NCI-H1930 (cell line): ENCODE measurements around the gene CCDC102B.
"Not testable (repeated sequence)": the region's sequence is repeated elsewhere in the genome, so short reads cannot be mapped to it uniquely, and the experiment has no call there.

Source experiments
- DNase-seq, 2 experiments: peaks; one replicate each; lab custom pipeline; 2025; lab: John Stamatoyannopoulos, UW

The CCDC102B gene

DNA sequence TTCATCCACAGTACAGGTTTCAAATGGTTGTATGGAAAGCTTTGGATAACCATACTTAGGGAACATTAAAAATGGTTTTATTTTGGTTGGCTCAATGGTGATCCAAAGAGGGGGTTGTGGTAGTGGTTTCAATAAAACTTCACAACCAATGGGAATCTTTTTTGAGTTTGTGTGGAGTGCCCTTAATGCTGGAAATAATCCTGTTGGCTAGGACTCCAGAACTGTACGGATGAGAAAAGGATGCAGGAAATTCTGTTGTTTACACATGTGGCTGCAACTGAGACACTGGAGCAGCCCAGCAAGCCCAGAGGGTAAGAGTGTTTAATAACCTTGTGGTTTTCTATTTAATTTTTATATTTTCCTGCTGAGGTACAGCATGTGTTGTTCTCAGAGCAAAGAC is at the start of gene CCDC102B:
TSS of gene CCDC102B (plus strand) at position 210 of the 400 bp plus-strand sequence. CDS start 38,684 bp downstream, outside the sequence.
- DNase-seq: no peak

DNA sequence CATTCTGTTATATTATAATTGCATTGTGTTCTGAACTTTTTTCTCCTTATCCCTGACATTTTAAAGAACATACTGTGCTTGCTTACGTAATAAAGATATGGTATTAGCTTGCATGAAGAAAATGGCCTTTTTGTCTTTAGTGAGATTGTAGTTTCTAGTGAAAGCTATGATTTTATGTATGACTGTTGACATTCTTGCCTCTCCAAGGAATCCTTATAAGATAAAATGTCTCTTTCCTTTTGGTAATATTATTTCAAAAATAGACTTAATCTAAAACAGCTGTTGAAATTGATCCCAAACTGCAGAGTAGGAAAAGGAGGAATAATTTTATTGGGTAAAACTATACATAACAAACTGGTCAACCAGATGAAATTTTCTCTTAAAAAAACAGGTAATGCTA is 40.8 kb upstream of the CCDC102B start:
- DNase-seq: no peak

DNA sequence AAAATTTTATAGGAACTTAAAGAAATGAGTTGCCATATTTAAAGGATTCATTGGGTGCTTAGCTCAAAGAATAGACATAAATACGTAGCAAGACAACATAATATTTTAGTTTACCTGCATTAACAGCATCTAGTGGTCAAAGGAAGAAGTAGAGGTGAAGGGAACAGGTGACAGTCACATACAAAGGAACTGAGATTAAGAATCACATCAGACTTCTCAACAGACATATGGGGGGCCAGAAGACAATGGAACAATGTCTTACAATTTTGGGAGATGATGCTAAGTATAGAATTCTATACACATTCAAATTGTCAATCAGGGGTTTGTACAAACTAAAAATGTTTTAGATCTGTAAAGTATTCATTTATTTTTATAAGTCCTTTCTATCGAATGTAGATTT is 38.6 kb upstream of the CCDC102B start:
- DNase-seq: no peak

DNA sequence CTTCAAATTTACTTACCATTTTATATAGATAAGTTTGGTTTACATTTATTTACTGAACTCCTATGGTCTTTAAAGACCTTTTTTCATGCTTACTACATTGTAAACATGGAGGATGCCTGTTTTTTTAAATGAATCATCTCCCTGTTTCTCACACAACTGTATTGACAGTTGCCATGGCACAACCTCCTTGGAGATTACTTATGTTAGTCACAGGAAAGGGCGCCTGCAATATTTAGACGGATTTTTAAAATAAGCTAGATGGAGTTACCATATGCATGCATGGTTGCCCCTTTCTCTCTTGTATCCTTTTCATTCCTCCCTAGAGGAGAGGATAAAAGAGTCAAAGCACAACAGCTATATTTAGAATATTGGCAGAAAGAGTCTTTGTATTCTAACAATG is 34.8 kb upstream of the CCDC102B start:
- no peak for DNase-seq

DNA sequence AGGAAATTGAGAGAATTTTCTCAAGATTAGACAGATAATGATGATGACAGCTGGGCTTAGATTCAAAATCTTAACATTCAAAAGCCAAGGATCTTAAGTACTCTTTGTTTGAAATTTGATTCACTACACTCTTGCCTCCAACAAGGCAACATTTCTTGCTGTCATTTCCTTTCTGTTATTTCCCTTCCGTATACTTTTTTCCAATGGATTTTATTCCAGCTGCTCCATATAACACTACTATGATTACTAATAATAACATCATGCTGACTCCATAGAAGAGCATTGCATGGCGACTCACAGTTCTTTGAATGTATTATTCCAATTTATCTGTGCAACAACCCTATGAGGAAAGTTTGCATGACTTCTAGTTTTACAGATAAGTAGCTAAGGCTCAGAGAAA is 33.9 kb upstream of the CCDC102B start:
- no peak for DNase-seq

DNA sequence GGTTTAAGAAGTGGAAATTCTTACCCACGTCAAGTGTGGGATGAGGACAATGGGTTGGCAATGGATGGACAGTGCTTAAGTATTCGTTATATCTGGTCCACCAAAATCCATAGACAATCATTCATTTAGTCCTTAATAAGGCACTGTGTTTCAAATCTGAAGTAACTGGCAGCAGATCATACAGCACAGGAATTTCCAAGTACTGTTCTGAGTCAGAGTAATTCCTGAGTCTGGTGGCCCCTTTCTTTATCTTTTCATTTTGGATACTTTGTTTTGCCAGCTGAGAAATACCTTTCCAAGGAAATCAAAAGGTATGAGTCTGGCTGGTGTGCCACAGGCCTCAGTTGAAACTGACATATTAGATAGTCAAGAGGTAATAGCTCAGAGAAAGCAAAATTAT is 31.4 kb upstream of the CCDC102B start:
- no peak for DNase-seq

DNA sequence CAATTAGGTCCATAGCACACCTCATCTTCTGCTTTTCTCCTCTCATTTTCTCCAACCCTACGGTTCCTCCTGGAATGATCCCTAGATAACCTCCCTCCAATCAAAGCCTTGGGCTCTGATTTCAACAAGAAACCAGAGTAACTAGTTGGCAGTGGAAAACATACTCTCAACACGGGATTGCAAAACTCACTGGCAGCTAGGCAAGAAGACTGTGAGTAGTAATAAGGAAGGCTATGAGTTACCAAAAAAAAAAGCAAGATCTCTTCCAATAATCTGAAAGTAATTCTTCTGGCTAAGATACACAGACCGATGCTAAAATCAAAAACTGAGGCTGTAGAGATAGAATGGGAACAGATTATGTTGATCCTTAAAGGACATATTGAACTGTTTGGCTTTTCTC is 28.4 kb upstream of the CCDC102B start:
- no peak for DNase-seq

DNA sequence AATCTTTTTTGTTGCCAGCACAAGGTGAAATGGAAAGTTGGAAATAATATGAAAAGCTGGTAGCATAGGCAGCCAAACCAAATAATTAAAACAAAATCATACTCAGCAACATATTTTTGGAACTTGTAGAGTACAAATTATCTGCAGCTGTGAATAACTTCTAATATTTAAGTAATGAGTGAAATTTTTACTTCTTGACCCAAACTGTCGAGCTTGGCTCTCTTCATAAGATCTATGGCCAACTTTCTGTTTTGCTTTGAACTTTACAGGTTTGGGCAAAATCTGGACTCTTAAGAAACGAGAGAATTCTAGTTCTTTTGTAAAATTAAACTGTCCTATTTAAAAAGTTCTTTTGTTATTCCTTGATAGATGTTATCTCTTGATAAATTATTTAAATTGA is 25.6 kb upstream of the CCDC102B start:
- DNase-seq: no peak

DNA sequence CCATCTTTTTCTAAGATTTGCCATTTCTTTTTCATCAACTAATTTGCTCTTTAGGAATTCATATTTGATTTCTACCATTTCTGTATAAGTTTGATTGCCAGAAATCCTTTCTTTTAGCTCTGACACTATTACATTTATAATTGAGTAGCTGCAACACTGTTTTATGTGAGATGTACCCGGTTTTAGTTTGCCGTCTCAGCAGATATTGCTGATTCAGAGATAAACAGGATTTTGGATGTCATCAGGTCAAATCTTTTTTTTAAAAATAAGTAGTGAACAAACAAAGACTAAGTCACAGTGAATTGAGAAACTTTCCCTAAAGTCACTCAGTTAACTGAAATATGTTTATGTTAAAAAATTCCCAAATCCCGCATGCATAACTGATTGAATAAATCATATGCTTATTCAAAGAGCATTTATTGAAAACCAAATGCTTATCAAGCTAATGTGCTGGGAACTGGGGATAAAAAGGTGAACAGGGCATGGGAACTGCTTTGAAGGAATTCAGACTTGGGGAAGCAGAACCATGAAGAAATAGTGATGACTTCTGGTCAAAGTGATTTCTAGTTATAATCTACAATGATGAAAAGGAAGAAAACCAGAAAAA is 19.5 kb upstream of the CCDC102B start:
- DNase-seq: no peak

DNA sequence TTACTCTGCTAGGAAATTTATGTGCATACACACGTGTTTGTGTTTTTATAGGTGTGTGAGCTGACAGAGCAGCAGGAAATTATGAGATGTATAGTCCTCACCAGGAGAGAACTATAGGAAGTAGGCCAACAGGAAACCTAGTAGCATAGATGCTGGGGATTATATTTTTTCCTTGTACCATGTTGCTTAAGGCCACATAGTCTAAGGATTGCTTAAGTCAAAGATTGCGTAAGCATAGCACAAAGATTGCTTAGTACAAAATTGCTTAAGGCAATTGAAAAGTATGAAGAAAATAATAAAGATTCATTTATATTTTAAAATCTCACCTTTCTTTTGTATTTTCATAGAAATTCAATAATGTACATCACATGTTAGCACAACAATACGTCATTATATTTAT is 18.7 kb upstream of the CCDC102B start:
- no peak for DNase-seq

DNA sequence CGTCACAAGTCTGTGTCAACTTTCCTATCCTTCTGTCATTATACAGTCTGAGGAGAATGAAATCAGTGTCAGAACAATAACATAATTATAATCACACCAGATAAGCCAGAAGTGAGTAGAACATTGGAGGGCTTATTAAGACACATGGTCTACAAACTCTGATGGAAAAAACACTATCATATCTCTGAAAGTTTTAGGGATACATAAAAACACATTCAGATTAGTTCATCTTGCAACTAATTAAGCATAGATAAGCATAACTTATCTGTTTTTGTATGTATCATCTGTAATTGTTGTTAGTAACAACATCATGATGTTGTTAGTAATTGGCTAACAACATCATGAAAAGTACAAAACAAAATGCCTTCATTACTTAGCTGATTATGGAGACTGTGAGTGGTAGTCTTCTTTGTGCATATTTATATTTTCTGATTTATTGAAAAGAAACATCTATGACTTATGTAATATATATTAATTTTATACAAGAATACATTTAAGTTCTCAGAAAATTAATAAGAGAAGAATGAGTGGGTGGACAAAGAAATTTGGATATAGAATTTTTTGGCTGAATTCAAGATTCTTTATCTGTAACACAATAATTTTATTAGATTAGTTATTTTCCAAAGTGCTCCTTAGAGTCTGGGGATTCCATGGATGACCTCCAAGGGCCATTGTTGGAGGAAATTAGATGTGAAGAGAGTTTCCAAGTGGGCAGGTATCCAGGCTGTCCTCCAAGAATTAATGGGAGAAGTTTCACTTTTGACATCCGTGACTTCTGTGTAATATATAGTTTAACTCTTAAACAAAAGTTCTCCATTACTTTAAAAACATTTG is 16.9 kb upstream of the CCDC102B start:
- DNase-seq: no peak

DNA sequence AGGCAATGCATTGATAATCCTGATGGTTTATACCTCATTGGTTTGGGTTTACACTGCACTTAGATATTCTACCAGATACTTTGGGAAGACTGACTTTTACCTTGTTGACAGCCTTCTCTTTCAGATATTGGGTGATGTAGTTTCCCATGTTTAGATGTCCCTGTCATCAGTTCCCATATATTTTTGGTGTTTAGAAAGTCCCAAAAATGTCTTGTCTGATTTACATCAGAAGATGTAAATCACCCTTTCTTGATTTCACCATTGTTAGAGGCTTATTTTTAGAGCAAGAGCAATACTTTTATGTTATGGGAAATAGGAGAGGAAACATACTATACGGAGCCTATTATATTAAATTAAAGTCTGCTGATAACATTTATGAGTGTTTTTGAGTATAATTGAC is 14.4 kb upstream of the CCDC102B start:
- no peak for DNase-seq

DNA sequence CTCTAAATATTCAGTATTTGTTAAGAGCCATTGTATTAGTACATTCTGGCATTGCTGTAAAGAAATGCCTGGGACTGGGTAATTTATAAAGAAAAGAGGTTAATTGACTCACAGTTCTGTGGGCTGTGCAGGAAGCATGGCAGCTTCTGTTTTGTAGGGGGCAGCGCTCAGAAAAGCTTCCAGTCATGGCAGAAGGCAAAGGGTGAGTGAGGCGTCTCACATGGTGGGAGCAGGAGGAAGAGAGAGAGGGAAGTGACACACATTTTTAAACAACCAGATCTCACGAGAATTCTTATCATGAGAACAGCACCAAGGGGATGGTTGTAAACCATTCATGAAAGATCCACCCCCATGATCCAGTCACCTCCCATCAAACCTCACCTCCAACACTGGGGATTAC is 13.8 kb upstream of the CCDC102B start:
- DNase-seq: no peak

DNA sequence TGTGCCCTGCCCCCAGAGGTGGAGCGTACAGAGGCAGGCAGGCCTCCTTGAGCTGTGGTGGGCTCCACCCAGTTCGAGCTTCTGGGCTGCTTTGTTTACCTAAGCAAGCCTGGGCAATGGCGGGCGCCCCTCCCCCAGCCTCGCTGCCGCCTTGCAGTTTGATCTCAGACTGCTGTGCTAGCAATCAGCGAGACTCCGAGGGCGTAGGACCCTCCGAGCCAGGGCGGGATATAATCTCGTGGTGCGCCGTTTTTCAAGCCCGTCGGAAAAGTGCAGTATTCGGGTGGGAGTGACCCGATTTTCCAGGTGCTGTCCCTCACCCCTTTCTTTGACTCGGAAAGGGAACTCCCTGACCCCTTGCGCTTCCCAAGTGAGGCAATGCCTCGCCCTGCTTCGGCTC is 7.6 kb upstream of the CCDC102B start:
- DNase-seq: not testable (repeated sequence)

DNA sequence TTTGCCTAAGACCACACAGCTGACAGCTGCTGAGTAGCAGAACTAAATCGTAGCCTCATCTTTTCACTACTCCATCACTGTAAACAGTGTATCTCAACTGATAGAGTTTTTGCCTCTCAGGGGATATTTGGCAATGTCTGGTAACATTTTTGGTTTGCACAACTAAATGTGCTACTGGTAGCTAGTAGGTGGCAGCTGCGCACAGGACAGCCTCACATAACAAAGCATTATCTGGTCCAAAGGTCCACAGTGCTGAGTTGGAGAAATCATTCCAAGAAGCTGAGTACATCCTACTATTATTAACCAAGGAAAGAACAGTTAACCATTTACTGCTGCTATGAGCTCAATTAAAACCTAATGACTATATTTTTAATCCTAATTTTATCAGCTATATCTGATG is 6.1 kb upstream of the CCDC102B start:
- no peak for DNase-seq

DNA sequence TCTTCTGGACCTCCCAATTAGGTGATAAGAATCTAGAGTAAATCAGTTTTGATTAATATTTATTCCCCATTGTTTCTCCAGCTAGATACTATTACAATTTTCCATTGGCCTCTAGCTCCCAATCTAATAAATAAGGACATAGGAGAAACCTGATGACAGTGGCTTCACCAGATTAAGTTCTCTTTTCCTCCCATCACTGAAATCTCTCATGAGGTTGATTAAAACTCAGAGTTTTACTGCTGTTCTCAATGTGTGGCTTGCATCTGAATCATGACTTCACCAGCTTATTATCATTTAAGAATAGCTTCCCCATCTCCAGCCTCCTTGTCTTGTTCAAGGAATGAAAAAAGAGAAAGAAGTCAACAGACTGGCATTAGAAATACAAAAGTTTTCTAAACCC is 3.9 kb upstream of the CCDC102B start:
- DNase-seq: no peak

DNA sequence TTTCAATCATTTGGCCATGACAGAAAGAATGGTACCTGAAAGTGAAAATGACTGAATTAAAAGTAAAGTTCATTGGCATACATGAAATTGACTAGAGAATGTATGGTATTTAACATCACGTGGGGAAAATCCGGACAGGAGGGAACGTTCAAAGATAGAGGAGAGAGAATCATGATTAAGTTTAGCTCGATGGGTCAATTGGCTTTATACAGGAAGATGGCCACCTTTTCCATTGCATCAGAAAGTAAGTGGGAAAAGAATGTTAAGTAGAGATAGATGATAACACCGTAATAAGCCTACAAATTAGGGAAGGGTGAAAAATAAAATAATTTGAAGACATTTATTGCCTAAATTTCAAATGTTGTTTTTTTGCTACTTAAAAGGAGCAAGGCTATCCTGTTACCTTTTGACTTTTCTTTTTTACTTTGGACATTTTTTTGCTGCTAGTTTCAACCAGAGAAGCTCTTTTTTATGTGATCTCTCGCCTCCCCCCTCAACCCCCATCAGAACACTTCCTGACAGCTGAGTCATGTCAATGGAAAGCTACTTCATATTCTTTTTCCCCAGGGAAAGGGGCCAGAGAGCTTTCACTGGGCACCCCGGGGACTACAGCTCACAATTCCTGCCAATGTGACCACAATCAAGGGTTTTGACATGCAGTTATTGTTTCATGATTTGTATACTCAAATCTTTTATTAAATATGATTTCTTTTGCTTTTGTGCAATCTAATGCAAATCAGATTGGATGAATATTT is 767 bp upstream of the CCDC102B start:
- no peak for DNase-seq

DNA sequence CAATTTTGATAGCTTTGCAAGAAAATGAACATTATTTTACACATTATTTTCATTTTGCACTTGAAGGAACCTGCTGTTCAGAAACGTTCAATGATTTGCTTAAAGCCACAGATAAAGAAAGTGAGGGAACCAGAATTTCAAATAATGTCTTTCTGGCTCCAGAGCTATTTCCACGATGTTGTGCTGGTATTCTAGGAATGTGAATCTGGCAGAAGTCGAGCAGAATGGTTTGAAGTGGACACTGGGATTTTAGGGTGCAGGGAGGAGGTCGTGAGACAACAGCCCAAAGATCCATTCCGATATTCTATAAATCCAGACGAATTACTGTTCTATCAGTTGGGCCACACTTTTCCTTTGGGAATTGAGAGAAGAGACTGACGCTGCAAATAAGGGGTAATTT is 2.2 kb downstream of the CCDC102B start:
- DNase-seq: no peak

DNA sequence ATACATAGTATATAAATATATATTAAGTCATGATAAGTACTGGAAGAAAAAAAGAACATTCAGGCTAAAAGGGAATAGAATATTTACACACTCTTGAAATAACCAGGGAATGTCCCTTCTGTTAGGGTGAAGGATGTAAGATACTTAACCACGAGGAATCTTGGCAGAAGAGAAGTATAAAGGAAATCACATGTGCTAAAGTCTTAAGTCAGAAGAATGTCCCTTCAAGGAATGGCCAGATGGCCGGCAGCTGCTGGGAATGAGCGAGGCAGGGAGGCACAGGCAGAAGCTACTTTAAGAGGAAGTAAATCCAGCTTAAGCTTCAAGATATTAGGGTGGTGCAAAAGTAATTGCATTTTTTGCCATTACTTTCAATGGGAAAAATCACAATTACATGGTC is 5.5 kb downstream of the CCDC102B start:
- no peak for DNase-seq

DNA sequence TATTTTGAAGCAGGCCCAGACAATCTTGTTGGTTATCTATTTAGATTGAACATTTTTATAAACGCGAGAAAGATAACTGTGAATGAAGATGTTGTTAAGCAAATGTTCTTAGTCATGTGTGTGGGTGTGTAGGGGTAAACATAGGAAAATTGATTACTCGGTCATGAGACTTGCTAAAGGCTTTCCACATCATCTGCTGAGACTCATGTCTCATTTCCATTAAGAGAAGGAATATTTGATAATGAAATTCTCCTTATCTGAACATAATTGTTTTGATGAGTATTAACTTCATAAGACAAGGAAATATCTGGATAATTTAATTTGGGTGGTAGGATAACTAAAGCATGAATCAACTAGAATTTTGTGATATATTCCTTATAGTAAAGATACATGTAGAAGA is 19.7 kb downstream of the CCDC102B start:
- DNase-seq: no peak

DNA sequence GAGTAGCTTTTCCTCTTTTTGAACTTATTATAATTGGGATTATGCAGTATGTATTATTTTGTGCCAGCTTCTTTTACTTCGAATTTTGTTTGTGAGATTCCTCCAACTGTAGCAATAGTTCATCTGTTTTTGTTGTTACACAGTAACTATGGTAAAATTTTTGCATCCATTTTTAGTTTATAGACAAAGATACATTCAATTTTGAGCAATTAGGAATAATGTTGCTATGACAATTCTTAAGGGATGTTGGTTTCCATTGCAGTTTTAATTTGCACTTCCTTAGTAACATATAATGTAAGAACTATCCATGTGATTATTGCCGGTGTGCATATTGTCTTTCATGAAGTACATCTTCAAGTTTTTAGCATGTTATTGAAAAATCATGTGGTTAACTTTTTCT is 20.7 kb downstream of the CCDC102B start:
- no peak for DNase-seq

DNA sequence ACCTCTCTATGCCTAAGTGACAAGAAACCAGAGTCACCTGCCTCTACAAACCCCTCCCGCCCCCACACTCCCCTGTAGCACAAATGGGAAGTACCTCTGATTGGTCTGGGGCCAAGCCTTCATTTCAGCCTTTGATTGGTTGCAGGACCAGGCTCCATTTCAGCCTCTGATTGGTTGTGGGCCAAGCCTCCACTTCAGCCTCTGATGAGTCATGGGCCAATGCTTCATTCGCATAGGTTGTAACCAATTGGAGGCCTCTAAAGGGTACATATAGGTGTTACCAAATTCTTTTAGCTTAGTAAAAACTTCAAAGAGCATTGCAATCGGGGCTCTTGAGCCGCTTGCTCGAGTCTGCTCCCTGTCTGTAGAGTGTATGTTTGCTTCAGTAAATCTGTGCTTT is 25.0 kb downstream of the CCDC102B start:
- no peak for DNase-seq

DNA sequence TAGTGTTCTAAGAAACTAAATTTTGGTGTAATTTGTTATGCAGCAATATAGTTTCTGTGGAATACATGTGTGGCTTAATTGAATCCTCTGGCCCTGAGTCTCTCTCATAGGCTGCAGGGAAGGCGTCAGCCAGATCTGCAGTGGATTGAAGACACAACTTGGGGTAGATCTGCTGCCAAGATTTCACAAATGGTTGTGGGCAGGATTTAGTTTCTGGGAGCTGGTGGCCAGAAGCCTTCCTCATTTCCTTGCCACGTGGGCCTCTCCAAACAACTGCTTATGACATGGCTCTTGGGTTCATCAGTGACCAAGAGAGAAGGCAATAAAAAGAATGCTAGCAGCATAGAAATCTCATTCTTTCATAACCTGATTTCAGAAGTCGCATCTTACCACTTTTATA is 28.2 kb downstream of the CCDC102B start:
- DNase-seq: no peak
